Mucosa of rectum (tissue), 2 donors: ENCODE data around the gene OLFML1.

Experiments used
- H3K27ac ChIP-seq, 2 donors: one replicate each; pipeline ENCODE4 v1.7.0; 2013; ENCODE audit warnings: inconsistent platforms in 2 of 2, low read depth in 2 of 2, low read length in 2 of 2
- H3K27me3 ChIP-seq, 2 donors: one replicate each; pipeline ENCODE4 v1.7.0; 2013; ENCODE audit warnings: low read length in 2 of 2; ENCODE audit not compliant: control insufficient read depth in 2 of 2, insufficient read depth in 2 of 2
- H3K36me3 ChIP-seq, 2 donors: one replicate each; pipeline ENCODE4 v1.7.0; 2013; ENCODE audit warnings: low read length in 2 of 2; ENCODE audit not compliant: control insufficient read depth in 2 of 2, insufficient read depth in 2 of 2
- H3K4me1 ChIP-seq, 2 donors: one replicate each; pipeline ENCODE4 v1.7.0; 2013; ENCODE audit warnings: low read length in 2 of 2, mild to moderate bottlenecking in 1 of 2; ENCODE audit not compliant: control insufficient read depth in 2 of 2, insufficient read depth in 2 of 2
- H3K4me3 ChIP-seq, 2 donors: one replicate each; pipeline ENCODE4 v1.7.0; 2013; ENCODE audit warnings: low read length in 2 of 2
- H3K9ac ChIP-seq, 2 donors: one replicate each; pipeline ENCODE4 v1.7.0; 2013; ENCODE audit warnings: low read length in 2 of 2, low read depth in 1 of 2, mild to moderate bottlenecking in 1 of 2
- H3K9me3 ChIP-seq, 2 donors: one replicate each; pipeline ENCODE4 v1.7.0; 2013; ENCODE audit warnings: low read length in 2 of 2; ENCODE audit not compliant: control insufficient read depth in 2 of 2
- donor health status: healthy.
- donor health status: Normal muscosa, but diverticular disease.

Gene OLFML1

DNA sequence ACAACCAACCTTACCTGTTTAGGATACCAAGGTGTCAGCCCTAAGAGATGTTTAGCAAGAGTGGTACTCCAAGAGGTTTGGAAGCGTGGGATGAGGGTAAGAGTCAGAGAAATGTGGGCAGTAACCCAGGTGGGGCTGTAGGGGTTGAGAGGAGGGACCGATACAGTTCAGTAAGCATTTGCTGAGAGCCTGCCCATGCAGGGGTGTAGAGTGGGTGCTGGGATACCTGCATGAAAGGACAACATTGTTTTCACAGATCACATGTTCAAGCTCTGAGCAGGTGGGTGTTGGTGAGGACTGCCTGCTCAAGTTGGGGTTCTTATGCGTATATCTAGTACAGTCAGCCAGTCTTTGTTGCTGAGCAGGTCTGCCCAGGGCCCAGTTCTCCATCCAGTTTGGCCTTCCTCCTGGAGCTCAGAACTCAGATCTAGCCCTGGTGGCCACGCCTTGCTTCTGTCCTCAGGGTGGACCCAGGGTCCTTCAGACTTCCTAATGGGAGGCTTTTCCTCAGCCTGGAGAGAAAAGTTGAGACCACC is 43.3 kb downstream of the OLFML1 start:
- H3K36me3 ChIP-seq, result no peaks in the 10 kb centered on the region
- H3K9ac ChIP-seq, result no peak overlapping the region
- H3K27me3 ChIP-seq, result no peaks in the 10 kb centered on the region
- no peak overlapping the region for H3K27ac ChIP-seq
- peaks cover 0 to 3% of the 10 kb centered on the region in 2 donors for H3K4me1 ChIP-seq
- no peak overlapping the region for H3K4me3 ChIP-seq
- no peaks in the 10 kb centered on the region for H3K9me3 ChIP-seq

DNA sequence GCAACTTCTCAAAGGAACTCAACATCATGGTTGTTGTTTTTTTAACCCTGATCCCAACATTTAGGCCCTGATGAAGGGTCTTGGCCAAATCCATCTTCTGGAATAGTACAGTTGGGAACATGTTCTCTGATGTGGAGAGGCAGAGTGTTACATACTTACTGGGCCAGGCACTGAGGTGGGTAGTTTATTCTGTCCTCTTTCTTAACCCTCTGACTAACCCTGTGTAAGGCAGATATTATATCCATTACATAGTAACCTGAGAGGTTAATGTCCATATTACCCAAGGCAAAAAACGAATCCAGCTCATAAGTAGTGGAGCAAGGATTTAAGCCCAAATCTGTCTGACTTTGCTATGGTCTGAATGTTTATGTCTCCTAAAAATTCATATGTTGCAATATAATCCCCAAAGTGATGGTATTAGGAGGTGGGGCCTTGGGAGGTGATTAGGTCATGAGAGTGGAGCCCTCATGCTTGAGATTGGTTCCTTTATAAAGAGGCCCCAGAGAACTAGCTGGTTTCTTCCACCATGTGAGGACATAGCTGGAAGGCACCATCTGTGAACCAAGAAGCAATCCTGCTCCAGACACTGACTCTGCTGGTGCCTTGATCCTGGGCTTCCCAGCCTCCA is 44.8 kb downstream of the OLFML1 start:
- no peaks in the 10 kb centered on the region for H3K27me3 ChIP-seq
- peaks cover 0 to 5% of the 10 kb centered on the region in 2 donors for H3K4me1 ChIP-seq
- no peaks in the 10 kb centered on the region for H3K36me3 ChIP-seq
- no peak overlapping the region for H3K27ac ChIP-seq
- no peak overlapping the region for H3K9ac ChIP-seq
- no peak overlapping the region for H3K4me3 ChIP-seq
- no peaks in the 10 kb centered on the region for H3K9me3 ChIP-seq

DNA sequence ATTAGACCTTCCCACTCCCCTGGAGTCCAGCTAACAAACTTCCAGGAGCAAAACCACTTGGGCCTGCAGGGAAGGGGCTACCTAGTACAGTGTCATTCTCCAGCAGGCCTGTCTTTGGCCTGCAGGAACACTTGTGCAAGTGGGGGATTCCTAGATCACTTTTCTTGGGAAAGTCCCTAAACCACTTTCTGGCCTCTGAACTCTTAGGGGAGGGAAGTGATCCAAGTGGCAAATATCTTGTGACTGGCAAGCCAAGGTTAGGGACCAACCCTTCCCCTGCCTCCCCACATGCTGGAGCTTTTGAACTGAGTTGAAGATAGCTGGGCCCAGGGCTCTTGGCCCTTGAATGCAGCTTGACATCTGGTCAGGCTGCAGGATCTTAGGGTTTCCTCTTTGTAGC is 45.7 kb downstream of the OLFML1 start:
- Histone ChIP-seq H3K9ac (no peak overlapping the region), H3K4me3 (no peak overlapping the region), H3K4me1 (peaks cover 0 to 5% of the 10 kb centered on the region in 2 donors), H3K9me3 (no peaks in the 10 kb centered on the region), H3K27me3 (no peaks in the 10 kb centered on the region), H3K36me3 (no peaks in the 10 kb centered on the region), H3K27ac (no peak overlapping the region)

DNA sequence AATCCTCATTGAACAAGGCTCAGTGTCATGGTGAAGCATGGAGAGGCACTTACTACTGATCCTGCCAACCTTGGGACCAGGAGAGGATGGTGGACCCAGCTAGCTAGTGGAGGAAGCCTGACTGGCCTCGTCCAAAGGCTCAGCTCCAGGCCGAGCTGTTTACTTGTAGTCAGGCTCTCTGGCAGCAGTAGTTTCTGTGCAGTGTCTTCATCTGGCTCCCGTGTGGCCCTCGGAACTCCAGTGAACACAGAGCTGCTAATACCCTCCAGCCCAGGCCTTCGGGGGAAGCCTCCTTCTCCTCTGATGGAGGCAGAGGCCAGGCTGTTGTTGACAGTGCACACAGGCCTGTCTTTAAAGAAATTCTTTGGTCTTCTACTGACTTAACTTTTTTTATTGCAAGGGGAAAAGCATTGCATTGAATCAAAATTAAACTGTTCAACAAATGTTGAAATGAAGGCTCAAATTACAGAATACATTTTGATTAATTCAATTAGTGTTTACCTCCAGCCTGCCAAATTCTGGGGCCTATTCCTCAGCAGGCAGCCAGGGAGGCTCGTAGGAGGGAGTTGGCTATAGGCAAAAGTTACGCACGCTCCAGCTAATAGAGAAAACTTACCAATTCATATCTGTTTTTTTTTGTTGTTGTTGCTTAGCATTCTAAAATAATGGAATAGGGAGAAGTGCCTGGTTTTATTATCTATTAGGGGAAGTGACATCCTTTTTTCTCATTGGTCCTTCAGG is 47.3 kb downstream of the OLFML1 start:
- Histone ChIP-seq H3K4me1 (peaks cover 0 to 9% of the 10 kb centered on the region in 2 donors), H3K9ac (no peak overlapping the region), H3K36me3 (no peaks in the 10 kb centered on the region), H3K9me3 (no peaks in the 10 kb centered on the region), H3K27me3 (no peaks in the 10 kb centered on the region), H3K4me3 (no peak overlapping the region), H3K27ac (no peak overlapping the region)

DNA sequence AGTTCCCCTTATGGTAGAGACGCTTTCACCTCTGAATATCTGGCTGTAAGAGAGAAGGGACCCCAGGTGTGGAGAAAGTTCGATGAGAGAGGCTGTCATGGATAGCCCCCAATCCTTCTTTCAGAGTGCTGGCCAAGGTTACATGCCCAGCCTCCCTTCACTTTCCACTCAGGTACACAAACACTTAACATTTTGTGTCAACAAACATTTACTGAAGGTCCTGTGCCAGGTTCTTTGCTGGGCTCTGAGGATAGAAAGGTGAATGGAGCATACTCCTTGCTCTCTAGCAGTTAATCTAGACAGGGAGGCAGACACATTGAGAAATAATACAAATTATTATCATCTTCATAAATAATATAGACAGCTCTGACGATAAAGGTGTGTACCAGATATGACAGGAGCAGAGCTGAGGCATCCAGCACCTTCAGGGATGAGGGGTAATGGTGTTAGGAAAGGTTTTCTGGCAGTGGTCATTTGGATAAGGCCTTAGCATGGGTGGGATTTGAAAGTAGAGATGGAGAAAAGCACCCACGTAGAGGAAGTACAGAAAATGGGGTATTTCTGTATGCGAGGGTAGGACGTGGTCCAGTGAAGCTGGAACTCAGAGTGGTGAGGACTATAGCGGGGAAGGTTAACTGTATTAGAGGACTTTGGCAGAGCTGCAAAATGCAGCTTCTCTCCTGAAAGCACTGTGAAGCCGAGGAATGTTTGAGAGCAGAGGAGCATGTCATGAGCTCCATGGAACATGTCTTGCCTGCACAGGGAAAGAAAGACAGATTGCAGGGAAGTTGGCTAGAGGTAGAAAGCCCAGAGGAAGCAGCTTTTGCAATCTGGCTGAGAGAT is 48.1 kb downstream of the OLFML1 start:
- H3K9me3 ChIP-seq, result no peaks in the 10 kb centered on the region
- H3K4me1 ChIP-seq, result peaks cover 4 to 17% of the 10 kb centered on the region in 2 donors
- H3K9ac ChIP-seq, result no peak overlapping the region
- no peaks in the 10 kb centered on the region for H3K36me3 ChIP-seq
- no peaks in the 10 kb centered on the region for H3K27me3 ChIP-seq
- H3K27ac ChIP-seq, result no peak overlapping the region
- no peak overlapping the region for H3K4me3 ChIP-seq

DNA sequence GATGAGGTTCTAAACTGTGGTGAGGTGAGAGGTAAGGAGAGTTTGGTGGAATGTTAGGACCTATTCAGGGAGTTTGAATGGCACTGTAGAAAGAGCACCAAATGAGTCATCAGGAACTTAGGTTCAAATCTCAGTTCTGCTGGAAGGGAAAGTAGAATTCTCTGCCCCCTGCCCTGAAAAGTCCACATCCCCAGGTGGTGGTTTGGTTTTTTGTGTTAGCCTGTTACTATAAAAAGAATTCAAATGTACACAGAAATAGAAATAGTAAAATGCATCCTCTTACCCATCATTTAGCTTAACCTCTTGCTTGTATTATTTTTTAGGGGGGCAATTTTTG is 48.7 kb downstream of the OLFML1 start:
- H3K4me3 ChIP-seq, result no peak overlapping the region
- H3K4me1 ChIP-seq, result peaks cover 9 to 21% of the 10 kb centered on the region in 2 donors
- no peaks in the 10 kb centered on the region for H3K27me3 ChIP-seq
- H3K9me3 ChIP-seq, result no peaks in the 10 kb centered on the region
- H3K27ac ChIP-seq, result no peak overlapping the region
- H3K36me3 ChIP-seq, result no peaks in the 10 kb centered on the region
- no peak overlapping the region for H3K9ac ChIP-seq

DNA sequence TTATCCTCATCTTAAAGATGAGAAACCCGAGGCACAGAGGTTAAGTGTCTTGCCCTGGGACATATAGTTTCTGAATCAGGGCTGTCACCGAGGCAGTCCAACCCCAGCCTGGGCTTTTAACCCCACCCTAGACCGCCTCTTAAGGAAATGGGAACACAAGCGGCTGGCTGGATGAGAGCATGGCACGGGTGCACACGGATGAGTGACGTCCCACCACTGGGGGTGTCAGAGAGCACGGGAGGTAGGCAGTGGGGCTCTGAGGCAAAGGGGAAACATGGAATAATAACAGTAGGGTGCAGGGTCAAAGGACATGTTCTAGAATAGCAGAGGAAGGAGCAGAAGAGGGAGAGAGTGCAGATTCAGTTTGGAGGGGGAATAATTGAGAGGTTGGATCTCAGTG is 50.8 kb downstream of the OLFML1 start:
- Histone ChIP-seq H3K9ac (no peak overlapping the region), H3K27ac (no peak overlapping the region), H3K4me1 (peaks cover 9 to 21% of the 10 kb centered on the region in 2 donors), H3K9me3 (no peaks in the 10 kb centered on the region), H3K4me3 (no peak overlapping the region), H3K36me3 (no peaks in the 10 kb centered on the region), H3K27me3 (no peaks in the 10 kb centered on the region)

DNA sequence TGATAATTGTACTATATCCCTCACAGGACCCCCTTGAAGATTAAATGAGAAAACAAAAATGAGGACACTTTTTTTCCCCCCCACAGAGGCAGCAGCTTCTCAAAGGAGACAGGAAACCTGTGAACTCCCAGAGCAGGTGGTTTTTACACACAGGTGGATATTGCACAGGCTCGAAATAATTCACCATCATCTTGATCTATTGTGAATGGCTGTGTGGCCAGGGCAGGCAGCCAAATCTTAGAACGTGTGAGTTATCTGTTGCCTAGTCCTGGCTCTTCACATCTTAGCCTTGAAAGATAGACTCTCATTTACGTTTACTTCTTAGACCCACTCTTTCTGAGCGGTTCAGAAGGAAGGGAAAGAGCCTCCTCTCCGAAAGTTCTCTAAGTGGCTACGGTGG is 52.0 kb downstream of the OLFML1 start:
- H3K4me3 ChIP-seq, result no peak overlapping the region
- no peaks in the 10 kb centered on the region for H3K9me3 ChIP-seq
- H3K27ac ChIP-seq, result no peak overlapping the region
- H3K4me1 ChIP-seq, result peaks cover 9 to 21% of the 10 kb centered on the region in 2 donors
- no peaks in the 10 kb centered on the region for H3K36me3 ChIP-seq
- H3K27me3 ChIP-seq, result no peaks in the 10 kb centered on the region
- H3K9ac ChIP-seq, result no peak overlapping the region

DNA sequence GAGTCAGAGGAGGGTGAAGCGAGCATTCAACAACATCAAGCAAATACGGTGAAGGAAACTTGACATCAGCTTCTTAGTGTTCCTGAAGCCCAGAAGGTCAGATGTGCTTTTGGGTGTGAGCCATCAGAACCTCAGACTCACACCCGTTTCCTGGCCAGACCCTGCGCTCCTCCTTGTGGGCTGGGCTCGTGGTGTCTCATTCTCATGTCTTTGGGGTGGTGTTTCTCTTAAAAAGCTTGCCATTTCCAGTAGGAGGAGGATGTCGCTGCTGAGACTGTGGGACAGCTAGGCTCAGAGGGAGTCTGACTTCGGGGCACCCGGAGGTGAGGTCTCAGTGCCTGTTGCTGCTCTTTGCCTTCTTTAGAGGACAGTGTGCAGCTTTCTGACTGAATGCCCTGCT is 52.7 kb downstream of the OLFML1 start:
- no peaks in the 10 kb centered on the region for H3K27me3 ChIP-seq
- H3K27ac ChIP-seq, result no peak overlapping the region
- no peaks in the 10 kb centered on the region for H3K9me3 ChIP-seq
- peaks cover 9 to 21% of the 10 kb centered on the region in 2 donors for H3K4me1 ChIP-seq
- H3K36me3 ChIP-seq, result no peaks in the 10 kb centered on the region
- H3K9ac ChIP-seq, result no peak overlapping the region
- H3K4me3 ChIP-seq, result no peak overlapping the region
